SJSA1 (cell line): ENCODE results near the gene CEBPE. TPM values are rescaled to one million over a fixed set of nuclear protein-coding genes. Genes with fewer than 3 reads are reported as not detected.

Source experiments
- DNase-seq, 2 experiments: peaks; one replicate each; pipeline ENCODE4 v3.0.0-alpha.2; 2015 to 2020; ENCODE audit warnings: low spot score in 2 of 2, low read depth in 1 of 2
- H3K27ac ChIP-seq: fragments of 250-450 bp; sonication (Bioruptor Pico); 2 replicates; pipeline ENCODE4 v1.5.1; 2020; ENCODE audit warnings: mild to moderate bottlenecking, moderate library complexity
- H3K27me3 ChIP-seq: fragments of 250-450 bp; sonication (Bioruptor Pico); replicated peaks from 2 replicates; pipeline ENCODE4 v1.5.1; 2020; ENCODE audit warnings: mild to moderate bottlenecking, moderate library complexity
- H3K36me3 ChIP-seq: fragments of 250-450 bp; sonication (Bioruptor Pico); 2 replicates; pipeline ENCODE4 v1.5.1; 2020; ENCODE audit warnings: mild to moderate bottlenecking
- H3K4me1 ChIP-seq: fragments of 250-450 bp; sonication (Bioruptor Pico); replicated peaks from 2 replicates; pipeline ENCODE4 v1.6.1; 2021; ENCODE audit warnings: mild to moderate bottlenecking
- H3K4me3 ChIP-seq: fragments of 250-450 bp; sonication (Bioruptor Pico); 2 replicates; pipeline ENCODE4 v1.5.1; 2020; ENCODE audit warnings: mild to moderate bottlenecking
- H3K9me3 ChIP-seq: fragments of 250-450 bp; sonication (Bioruptor Pico); replicated peaks from 2 replicates; pipeline ENCODE4 v1.5.1; 2020; ENCODE audit warnings: mild to moderate bottlenecking
- total RNA-seq: library from RNA; depleted of rRNA; stranded (reverse); fragments of >200 nt; shearing (Covaris generic); gene quantifications from 2 replicates; pipeline ENCODE4 v1.2.3, GENCODE V29; 2014

Gene CEBPE
- total RNA-seq, 1 experiment from 2014 or later, result not detected

GRCh38 chr14:23078692-23079116, 40.4 kb downstream of the CEBPE start:
- no peaks in the 10 kb centered on the region for H3K27me3 ChIP-seq
- peak; percentile 65 to 82 for DNase-seq
- H3K9me3 ChIP-seq, result no peaks in the 10 kb centered on the region
- no peak overlapping the region for H3K4me3 ChIP-seq
- H3K4me1 ChIP-seq, result peaks cover 22% of the 10 kb centered on the region
- peak overlapping the region; percentile 45 for H3K27ac ChIP-seq
- peaks cover 90% of the 10 kb centered on the region for H3K36me3 ChIP-seq

GRCh38 chr14:23077962-23078361, 41.1 kb downstream of the CEBPE start:
- Histone ChIP-seq H3K9me3 (no peaks in the 10 kb centered on the region), H3K27me3 (no peaks in the 10 kb centered on the region), H3K36me3 (peaks cover 89% of the 10 kb centered on the region), H3K27ac (peak overlapping the region; percentile 32), H3K4me1 (peaks cover 22% of the 10 kb centered on the region), H3K4me3 (no peak overlapping the region)
- no peak for DNase-seq

GRCh38 chr14:23076785-23077408, 42.2 kb downstream of the CEBPE start:
- Histone ChIP-seq H3K27ac (no peak overlapping the region), H3K27me3 (no peaks in the 10 kb centered on the region), H3K36me3 (peaks cover 94% of the 10 kb centered on the region), H3K4me1 (peaks cover 27% of the 10 kb centered on the region), H3K9me3 (no peaks in the 10 kb centered on the region), H3K4me3 (no peak overlapping the region)
- DNase-seq, result peak in 1 of 2 experiments; percentile 17

GRCh38 chr14:23074906-23075305, 44.1 kb downstream of the CEBPE start:
- Histone ChIP-seq H3K27me3 (no peaks in the 10 kb centered on the region), H3K4me3 (no peak overlapping the region), H3K4me1 (peaks cover 37% of the 10 kb centered on the region), H3K9me3 (no peaks in the 10 kb centered on the region), H3K27ac (no peak overlapping the region), H3K36me3 (peaks cover 89% of the 10 kb centered on the region)
- DNase-seq, result no peak

- H3K27me3 ChIP-seq, result no peaks in the 10 kb centered on the region
- DNase-seq, result no peak
- H3K27ac ChIP-seq, result peak overlapping the region; percentile 42; the same call in 1 of the 2 replicates
- H3K4me1 ChIP-seq, result peaks cover 16% of the 10 kb centered on the region
- peaks cover 84% of the 10 kb centered on the region for H3K36me3 ChIP-seq
- no peaks in the 10 kb centered on the region for H3K9me3 ChIP-seq
- H3K4me3 ChIP-seq, result peak overlapping the region; percentile 53
Observed at GRCh38 chr14:23071921-23072539, 47.0 kb downstream of the CEBPE start.

GRCh38 chr14:23071244-23071920, 47.7 kb downstream of the CEBPE start:
- Histone ChIP-seq H3K4me3 (peak overlapping the region; percentile 53), H3K27ac (peak overlapping the region; percentile 42), H3K4me1 (peaks cover 16% of the 10 kb centered on the region), H3K36me3 (peaks cover 82% of the 10 kb centered on the region), H3K27me3 (no peaks in the 10 kb centered on the region), H3K9me3 (no peaks in the 10 kb centered on the region)
- peak; percentile 73 to 83 for DNase-seq

GRCh38 chr14:23070262-23071129, 48.6 kb downstream of the CEBPE start:
- H3K4me1 ChIP-seq, result peaks cover 16% of the 10 kb centered on the region
- no peaks in the 10 kb centered on the region for H3K27me3 ChIP-seq
- peak overlapping the region; percentile 53 for H3K4me3 ChIP-seq
- DNase-seq, result peak in 1 of 2 experiments; percentile 23
- peak overlapping the region; percentile 42 for H3K27ac ChIP-seq
- peaks cover 82% of the 10 kb centered on the region for H3K36me3 ChIP-seq
- H3K9me3 ChIP-seq, result no peaks in the 10 kb centered on the region

GRCh38 chr14:23069413-23069806, 49.6 kb downstream of the CEBPE start:
- DNase-seq, result no peak
- H3K27me3 ChIP-seq, result no peaks in the 10 kb centered on the region
- H3K9me3 ChIP-seq, result no peaks in the 10 kb centered on the region
- H3K4me1 ChIP-seq, result peaks cover 16% of the 10 kb centered on the region
- peaks cover 84% of the 10 kb centered on the region for H3K36me3 ChIP-seq
- no peak overlapping the region for H3K27ac ChIP-seq
- H3K4me3 ChIP-seq, result no peak overlapping the region

- Histone ChIP-seq H3K27me3 (no peaks in the 10 kb centered on the region), H3K9me3 (no peaks in the 10 kb centered on the region), H3K4me3 (no peak overlapping the region), H3K27ac (no peak overlapping the region), H3K36me3 (peaks cover 85% of the 10 kb centered on the region), H3K4me1 (peaks cover 16% of the 10 kb centered on the region)
- peak; percentile 86 to 88 for DNase-seq
Observed at GRCh38 chr14:23068789-23069412, 50.2 kb downstream of the CEBPE start.

GRCh38 chr14:23067847-23068788, 50.9 kb downstream of the CEBPE start:
- no peak overlapping the region for H3K4me3 ChIP-seq
- H3K36me3 ChIP-seq, result peaks cover 88% of the 10 kb centered on the region
- no peak for DNase-seq
- H3K27me3 ChIP-seq, result no peaks in the 10 kb centered on the region
- no peak overlapping the region for H3K27ac ChIP-seq
- peaks cover 18% of the 10 kb centered on the region for H3K4me1 ChIP-seq
- H3K9me3 ChIP-seq, result no peaks in the 10 kb centered on the region
